SK-N-SH (cell line): ENCODE measurements around the gene POLL. TPM values are rescaled to one million over a fixed set of nuclear protein-coding genes. Genes with fewer than 3 reads are reported as not detected.

Experiments
- CTCF ChIA-PET: fragments of 300-600, 350-600 bp; formaldehyde crosslinking; extraction: SDS; loops from one replicate; lab custom pipeline; 2021; lab: Yijun Ruan, JAX
- POLR2A ChIA-PET: fragments of 350-600 bp; sonication (Branson Sonifier 250); formaldehyde crosslinking; extraction: SDS; loops from one replicate; lab custom pipeline; 2020; ENCODE audit warnings: antibody characterized with exemption, inconsistent platforms; lab: Yijun Ruan, JAX
- DNase-seq: peaks from one replicate; pipeline ENCODE4 v3.0.0; 2012
- H2AFZ ChIP-seq: fragments of 200-600 bp; sonication (generic); 2 replicates; pipeline ENCODE4 v1.8.1; 2016; ENCODE audit warnings: antibody characterized with exemption, mild to moderate bottlenecking, low read depth
- H3F3A ChIP-seq: fragments of 200-600 bp; sonication (generic); replicated peaks from 2 replicates; pipeline ENCODE3; 2016; ENCODE audit warnings: antibody characterized with exemption, mild to moderate bottlenecking; ENCODE audit not compliant: insufficient read depth
- H3K27ac ChIP-seq, 2 experiments: fragments of 200-500 bp in 1 of 2; fragments of 200-600 bp in 1 of 2; sonication (Bioruptor generic) in 1 of 2; sonication (generic), shearing (Covaris generic) in 1 of 2; 2 replicates each; pipeline versions ENCODE4 v1.5.1 to v1.6.1; 2014 to 2016; ENCODE audit warnings: low read depth in 2 of 2, inconsistent platforms in 1 of 2, low read length in 1 of 2, mild to moderate bottlenecking in 1 of 2, mixed read lengths in 1 of 2
- H3K27me3 ChIP-seq: fragments of 200-600 bp; sonication (generic), shearing (Covaris generic); 2 replicates; pipeline ENCODE4 v1.6.1; 2016; ENCODE audit warnings: mixed run types; ENCODE audit not compliant: insufficient read depth
- H3K36me3 ChIP-seq, 2 experiments: fragments of 200-500 bp in 1 of 2; fragments of 200-600 bp in 1 of 2; sonication (Bioruptor generic) in 1 of 2; sonication (generic) in 1 of 2; replicated peaks in 1 of 2; 2 replicates each; pipeline versions ENCODE3 to v1.5.1; 2014 to 2016; ENCODE audit warnings: low read length in 1 of 2, mild to moderate bottlenecking in 1 of 2; ENCODE audit not compliant: insufficient read depth in 2 of 2, control insufficient read depth in 1 of 2
- H3K4me1 ChIP-seq, 2 experiments: fragments of 200-500 bp in 1 of 2; fragments of 200-600 bp in 1 of 2; sonication (Bioruptor generic) in 1 of 2; sonication (generic), shearing (Covaris generic) in 1 of 2; 2 replicates each; pipeline versions ENCODE4 v1.5.1 to v1.6.1; 2014 to 2016; ENCODE audit warnings: low read depth in 1 of 2, low read length in 1 of 2, mixed run types in 1 of 2; ENCODE audit not compliant: insufficient read depth in 2 of 2, control insufficient read depth in 1 of 2
- H3K4me2 ChIP-seq: fragments of 200-600 bp; sonication (generic), shearing (Covaris generic); 2 replicates; pipeline ENCODE4 v1.6.1; 2017; ENCODE audit warnings: mixed run types
- H3K4me3 ChIP-seq, 2 experiments: fragments of 200-500 bp in 1 of 2; fragments of 200-600 bp in 1 of 2; sonication (Bioruptor generic) in 1 of 2; sonication (generic), shearing (Covaris generic) in 1 of 2; 2 replicates each; pipeline versions ENCODE4 v1.5.1 to v1.8.1; 2014 to 2016; ENCODE audit warnings: low read depth in 2 of 2, inconsistent platforms in 1 of 2, low read length in 1 of 2, mild to moderate bottlenecking in 1 of 2, mixed read lengths in 1 of 2, moderate library complexity in 1 of 2
- H3K79me2 ChIP-seq: fragments of 200-600 bp; sonication (generic); 2 replicates; pipeline ENCODE4 v1.8.1; 2017; ENCODE audit warnings: mild to moderate bottlenecking; ENCODE audit not compliant: insufficient read depth
- H3K9ac ChIP-seq: fragments of 200-600 bp; sonication (generic); 2 replicates; pipeline ENCODE4 v1.6.1; 2017; ENCODE audit warnings: mixed run types
- H3K9me2 ChIP-seq: fragments of 200-600 bp; sonication (generic); 2 replicates; pipeline ENCODE4 v1.6.1; 2017; ENCODE audit warnings: mixed run types
- H3K9me3 ChIP-seq: fragments of 200-600 bp; sonication (generic); 2 replicates; pipeline ENCODE4 v1.6.1; 2017; ENCODE audit warnings: mixed run types, mild to moderate bottlenecking, moderate library complexity
- H4K20me1 ChIP-seq: fragments of 200-600 bp; sonication (generic); 2 replicates; pipeline ENCODE4 v1.6.1; 2017; ENCODE audit warnings: mild to moderate bottlenecking, mixed run types; ENCODE audit not compliant: insufficient read depth
- ELF1 ChIP-seq: IDR thresholded peaks from 2 replicates; pipeline ENCODE4 v1.4.0; 2012
- FOXM1 ChIP-seq: IDR thresholded peaks from 2 replicates; pipeline ENCODE4 v1.4.0; 2012; ENCODE audit warnings: low read depth, mild to moderate bottlenecking
- GATA2 ChIP-seq: sonication (generic); formaldehyde crosslinking; IDR thresholded peaks from 2 replicates; pipeline ENCODE4 v1.5.0; 2020; ENCODE audit warnings: mild to moderate bottlenecking, missing genetic modification reagents
- MXI1 ChIP-seq: IDR thresholded peaks from 2 replicates; pipeline ENCODE4 v1.6.1; 2012; ENCODE audit warnings: mild to moderate bottlenecking, low read depth, low read length, improper control_type of control experiment
- NRF1 ChIP-seq: IDR thresholded peaks from 2 replicates; pipeline ENCODE4 v1.6.1; 2012; ENCODE audit warnings: low read depth, mild to moderate bottlenecking, low read length
- POLR2AphosphoS5 ChIP-seq: IDR thresholded peaks from 2 replicates; pipeline ENCODE4 v1.6.1; 2012; ENCODE audit warnings: low read depth, low read length
- RAD21 ChIP-seq: IDR thresholded peaks from 2 replicates; pipeline ENCODE4 v1.6.1; 2012; ENCODE audit warnings: mild to moderate bottlenecking, low read length
- RCOR1 ChIP-seq: fragments of 150-350 bp; IDR thresholded peaks from 2 replicates; pipeline ENCODE4 v1.6.1; 2017; ENCODE audit warnings: antibody characterized with exemption, low read length
- RFX5 ChIP-seq: IDR thresholded peaks from 2 replicates; pipeline ENCODE4 v1.6.1; 2012; ENCODE audit warnings: mild to moderate bottlenecking, improper control_type of control experiment, low read length
- SIN3A ChIP-seq: IDR thresholded peaks from 2 replicates; pipeline ENCODE4 v1.6.1; 2012; ENCODE audit warnings: low read depth, mild to moderate bottlenecking, low read length, moderate library complexity, borderline replicate concordance
- TAF1 ChIP-seq: IDR thresholded peaks from 2 replicates; pipeline ENCODE4 v1.6.1; 2012; ENCODE audit warnings: low read depth, mild to moderate bottlenecking, low read length, moderate library complexity, borderline replicate concordance
- YY1 ChIP-seq: IDR thresholded peaks from 2 replicates; pipeline ENCODE4 v1.4.0; 2012; ENCODE audit warnings: low read depth, mild to moderate bottlenecking
- WGBS: methylation state at CpG from one replicate; pipeline ENCODE4 v1.1.6; 2017; ENCODE audit warnings: low lambda C conversion rate; 5-methylcytosine and 5-hydroxymethylcytosine counted together
- polyA plus RNA-seq, 3 experiments: library from polyadenylated mRNA; depleted of rRNA; stranded (reverse); fragments of >200 nt; gene quantifications; 2 replicates each; pipeline ENCODE4 v1.2.3, GENCODE V29; 2012
- TF ChIP-seq, protein P1 (sequence below): IDR thresholded peaks from 2 replicates; pipeline ENCODE4 v1.4.0; 2012; ENCODE audit warnings: low read depth, borderline replicate concordance
- TF ChIP-seq, protein P2 (sequence below): IDR thresholded peaks from 2 replicates; pipeline ENCODE4 v1.6.1; 2012; ENCODE audit warnings: mild to moderate bottlenecking, low read depth, low read length, moderate library complexity
- TF ChIP-seq, protein P3 (sequence below): fragments of 200-600 bp; sonication (generic); IDR thresholded peaks from 2 replicates; pipeline ENCODE4 v1.6.1; 2017; ENCODE audit warnings: antibody characterized with exemption, mild to moderate bottlenecking, moderate library complexity
- TF ChIP-seq, protein P4 (sequence below): IDR thresholded peaks from 2 replicates; pipeline ENCODE4 v1.4.0; 2012; ENCODE audit warnings: low read depth

The POLL gene
- polyA plus RNA-seq, 1 of the 3 experiments (the other 2 are of a cell fraction): 22.0 TPM

DNA sequence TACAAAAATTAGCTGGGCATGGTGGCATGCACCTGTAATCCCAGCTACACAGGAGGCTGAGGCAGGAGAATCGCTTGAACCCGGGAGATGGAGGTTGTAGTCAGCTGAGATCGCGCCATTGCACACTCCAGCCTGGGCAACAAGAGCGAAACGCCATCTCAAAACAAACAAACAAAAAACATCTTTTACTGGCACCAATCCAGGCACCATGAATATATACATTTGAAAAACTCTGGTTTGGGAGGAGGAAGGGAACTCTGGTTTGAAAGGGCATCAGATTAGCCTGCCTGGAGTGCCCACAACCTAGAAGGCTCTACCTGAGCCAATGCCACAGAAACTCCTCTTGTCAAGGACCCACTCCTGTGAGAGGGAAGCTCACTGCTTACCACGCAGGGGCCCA is 15.9 kb downstream of the POLL start:
- TF ChIP-seq TAF1: no peak
- TF ChIP-seq MXI1: no peak
- TF ChIP-seq YY1: no peak
- TF ChIP-seq SIN3A: no peak
- no peak for TF ChIP-seq RAD21
- TF ChIP-seq RCOR1: no peak
- TF ChIP-seq, protein P1, sequence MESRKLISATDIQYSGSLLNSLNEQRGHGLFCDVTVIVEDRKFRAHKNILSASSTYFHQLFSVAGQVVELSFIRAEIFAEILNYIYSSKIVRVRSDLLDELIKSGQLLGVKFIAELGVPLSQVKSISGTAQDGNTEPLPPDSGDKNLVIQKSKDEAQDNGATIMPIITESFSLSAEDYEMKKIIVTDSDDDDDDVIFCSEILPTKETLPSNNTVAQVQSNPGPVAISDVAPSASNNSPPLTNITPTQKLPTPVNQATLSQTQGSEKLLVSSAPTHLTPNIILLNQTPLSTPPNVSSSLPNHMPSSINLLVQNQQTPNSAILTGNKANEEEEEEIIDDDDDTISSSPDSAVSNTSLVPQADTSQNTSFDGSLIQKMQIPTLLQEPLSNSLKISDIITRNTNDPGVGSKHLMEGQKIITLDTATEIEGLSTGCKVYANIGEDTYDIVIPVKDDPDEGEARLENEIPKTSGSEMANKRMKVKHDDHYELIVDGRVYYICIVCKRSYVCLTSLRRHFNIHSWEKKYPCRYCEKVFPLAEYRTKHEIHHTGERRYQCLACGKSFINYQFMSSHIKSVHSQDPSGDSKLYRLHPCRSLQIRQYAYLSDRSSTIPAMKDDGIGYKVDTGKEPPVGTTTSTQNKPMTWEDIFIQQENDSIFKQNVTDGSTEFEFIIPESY: no peak
- TF ChIP-seq, protein P2, sequence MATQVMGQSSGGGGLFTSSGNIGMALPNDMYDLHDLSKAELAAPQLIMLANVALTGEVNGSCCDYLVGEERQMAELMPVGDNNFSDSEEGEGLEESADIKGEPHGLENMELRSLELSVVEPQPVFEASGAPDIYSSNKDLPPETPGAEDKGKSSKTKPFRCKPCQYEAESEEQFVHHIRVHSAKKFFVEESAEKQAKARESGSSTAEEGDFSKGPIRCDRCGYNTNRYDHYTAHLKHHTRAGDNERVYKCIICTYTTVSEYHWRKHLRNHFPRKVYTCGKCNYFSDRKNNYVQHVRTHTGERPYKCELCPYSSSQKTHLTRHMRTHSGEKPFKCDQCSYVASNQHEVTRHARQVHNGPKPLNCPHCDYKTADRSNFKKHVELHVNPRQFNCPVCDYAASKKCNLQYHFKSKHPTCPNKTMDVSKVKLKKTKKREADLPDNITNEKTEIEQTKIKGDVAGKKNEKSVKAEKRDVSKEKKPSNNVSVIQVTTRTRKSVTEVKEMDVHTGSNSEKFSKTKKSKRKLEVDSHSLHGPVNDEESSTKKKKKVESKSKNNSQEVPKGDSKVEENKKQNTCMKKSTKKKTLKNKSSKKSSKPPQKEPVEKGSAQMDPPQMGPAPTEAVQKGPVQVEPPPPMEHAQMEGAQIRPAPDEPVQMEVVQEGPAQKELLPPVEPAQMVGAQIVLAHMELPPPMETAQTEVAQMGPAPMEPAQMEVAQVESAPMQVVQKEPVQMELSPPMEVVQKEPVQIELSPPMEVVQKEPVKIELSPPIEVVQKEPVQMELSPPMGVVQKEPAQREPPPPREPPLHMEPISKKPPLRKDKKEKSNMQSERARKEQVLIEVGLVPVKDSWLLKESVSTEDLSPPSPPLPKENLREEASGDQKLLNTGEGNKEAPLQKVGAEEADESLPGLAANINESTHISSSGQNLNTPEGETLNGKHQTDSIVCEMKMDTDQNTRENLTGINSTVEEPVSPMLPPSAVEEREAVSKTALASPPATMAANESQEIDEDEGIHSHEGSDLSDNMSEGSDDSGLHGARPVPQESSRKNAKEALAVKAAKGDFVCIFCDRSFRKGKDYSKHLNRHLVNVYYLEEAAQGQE: no peak
- TF ChIP-seq, all 33 proteins: peak for 0
- Histone ChIP-seq H3K9ac (no peak overlapping the region), H4K20me1 (no peaks in the 10 kb centered on the region), H2AFZ (no peak overlapping the region), H3K27ac (no peak overlapping the region), H3F3A (no peaks in the 10 kb centered on the region), H3K9me2 (no peaks in the 10 kb centered on the region), H3K79me2 (no peaks in the 10 kb centered on the region), H3K36me3 (no peaks in the 10 kb centered on the region), H3K27me3 (no peaks in the 10 kb centered on the region), H3K4me3 (no peak overlapping the region), H3K9me3 (no peaks in the 10 kb centered on the region), H3K4me1 (peaks cover 0 to 18% of the 10 kb centered on the region in 2 experiments; a peak in 1 of 4 replicates), H3K4me2 (no peak overlapping the region)
- CTCF ChIA-PET: interaction anchor here (1.0 to 9.1 kb wide), 10 partner anchors 13 to 362 kb away, joined by 3 to 164 read pairs (median 27); partner anchors contain the start of genes DPCD and POLL
- POLR2A ChIA-PET: interaction anchor here (1.0 to 2.2 kb wide), 2 partner anchors 11 to 358 kb away, joined by 3 to 7 read pairs; no protein-coding TSS in a partner anchor
- 97% methylated on average over 7 of the region's 7 CpGs for WGBS
- no peak for DNase-seq

DNA sequence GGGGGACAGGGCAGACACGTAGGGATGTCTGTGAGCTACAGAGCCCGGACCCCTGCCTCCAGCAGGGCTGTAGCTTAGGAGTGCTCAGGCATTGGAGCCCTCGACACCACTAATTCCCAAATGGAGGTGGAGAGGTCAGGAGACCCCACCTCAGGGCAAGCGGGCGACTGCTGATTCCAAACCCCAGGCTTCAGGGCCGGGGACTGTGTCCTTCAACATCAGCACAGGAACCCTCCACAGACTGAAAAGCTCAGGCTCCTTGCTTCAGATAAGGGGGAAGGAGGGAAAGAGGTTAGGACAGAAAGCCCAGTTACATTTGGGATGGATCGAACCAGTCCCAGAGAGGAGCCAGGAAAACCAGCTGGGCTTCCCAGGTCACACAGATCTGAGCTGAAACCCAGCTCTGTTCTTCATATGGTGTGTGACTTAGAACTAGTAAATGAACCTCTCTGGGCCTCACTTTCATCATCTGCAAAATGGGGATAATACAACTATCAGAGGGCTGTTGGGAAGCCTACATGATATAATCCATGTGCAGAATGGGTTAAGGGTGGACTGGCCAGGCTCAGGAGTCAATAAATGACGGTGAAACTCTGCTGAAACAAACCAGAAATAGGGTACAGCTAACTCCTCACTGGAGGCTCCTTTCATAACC is 16.7 kb downstream of the POLL start:
- 89% methylated on average over 6 of the region's 8 CpGs for WGBS
- no peak overlapping the region for H2AFZ ChIP-seq
- no peak for DNase-seq
- no peaks in the 10 kb centered on the region for H3F3A ChIP-seq
- H3K36me3 ChIP-seq: no peaks in the 10 kb centered on the region
- H3K9ac ChIP-seq: no peak overlapping the region
- H3K27ac ChIP-seq: no peak overlapping the region
- peaks cover 0 to 24% of the 10 kb centered on the region in 2 experiments; a peak in 1 of 4 replicates for H3K4me1 ChIP-seq
- ChIA-PET POLR2A (interaction anchor here (1.0 to 2.2 kb wide), 3 partner anchors 11 to 357 kb away, joined by 3 to 7 read pairs (median 4); partner anchors contain the start of genes DPCD and POLL), CTCF (interaction anchor here (0.8 to 9.1 kb wide), 36 partner anchors 14 to 419 kb away, joined by 3 to 164 read pairs (median 8); partner anchors contain the start of genes DPCD and POLL)
- H3K4me2 ChIP-seq: no peak overlapping the region
- no peaks in the 10 kb centered on the region for H3K9me2 ChIP-seq
- H4K20me1 ChIP-seq: no peaks in the 10 kb centered on the region
- H3K27me3 ChIP-seq: no peaks in the 10 kb centered on the region
- H3K9me3 ChIP-seq: no peaks in the 10 kb centered on the region
- no peak overlapping the region for H3K4me3 ChIP-seq
- no peaks in the 10 kb centered on the region for H3K79me2 ChIP-seq
- TF ChIP-seq YY1: no peak
- TF ChIP-seq RFX5: no peak
- no peak for TF ChIP-seq FOXM1
- TF ChIP-seq NRF1: no peak
- TF ChIP-seq, protein P1: no peak
- TF ChIP-seq, protein P3, sequence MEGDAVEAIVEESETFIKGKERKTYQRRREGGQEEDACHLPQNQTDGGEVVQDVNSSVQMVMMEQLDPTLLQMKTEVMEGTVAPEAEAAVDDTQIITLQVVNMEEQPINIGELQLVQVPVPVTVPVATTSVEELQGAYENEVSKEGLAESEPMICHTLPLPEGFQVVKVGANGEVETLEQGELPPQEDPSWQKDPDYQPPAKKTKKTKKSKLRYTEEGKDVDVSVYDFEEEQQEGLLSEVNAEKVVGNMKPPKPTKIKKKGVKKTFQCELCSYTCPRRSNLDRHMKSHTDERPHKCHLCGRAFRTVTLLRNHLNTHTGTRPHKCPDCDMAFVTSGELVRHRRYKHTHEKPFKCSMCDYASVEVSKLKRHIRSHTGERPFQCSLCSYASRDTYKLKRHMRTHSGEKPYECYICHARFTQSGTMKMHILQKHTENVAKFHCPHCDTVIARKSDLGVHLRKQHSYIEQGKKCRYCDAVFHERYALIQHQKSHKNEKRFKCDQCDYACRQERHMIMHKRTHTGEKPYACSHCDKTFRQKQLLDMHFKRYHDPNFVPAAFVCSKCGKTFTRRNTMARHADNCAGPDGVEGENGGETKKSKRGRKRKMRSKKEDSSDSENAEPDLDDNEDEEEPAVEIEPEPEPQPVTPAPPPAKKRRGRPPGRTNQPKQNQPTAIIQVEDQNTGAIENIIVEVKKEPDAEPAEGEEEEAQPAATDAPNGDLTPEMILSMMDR: no peak
- TF ChIP-seq, protein P4, sequence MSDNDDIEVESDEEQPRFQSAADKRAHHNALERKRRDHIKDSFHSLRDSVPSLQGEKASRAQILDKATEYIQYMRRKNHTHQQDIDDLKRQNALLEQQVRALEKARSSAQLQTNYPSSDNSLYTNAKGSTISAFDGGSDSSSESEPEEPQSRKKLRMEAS: no peak
- no peak for TF ChIP-seq ELF1
- TF ChIP-seq RAD21: no peak
- no peak for TF ChIP-seq POLR2AphosphoS5
- no peak for TF ChIP-seq GATA2 (CRISPR knock-in tag)
